Heart left ventricle (tissue), 13 donors: ENCODE results near the gene PPHLN1.

Experiments used
- CTCF ChIP-seq, 12 donors: fragments of 200-600 bp; sonication (generic) in 4 of 12; IDR thresholded peaks; one replicate each; pipeline versions ENCODE4 v1.5.0 to v1.8.0; 2018 to 2022; ENCODE audit warnings: antibody characterized with exemption in 12 of 12, mild to moderate bottlenecking in 5 of 12
- POLR2A ChIP-seq, 2 donors: fragments of 450-650 bp; IDR thresholded peaks; one replicate each; pipeline ENCODE4 v1.6.1; 2017; ENCODE audit warnings: antibody characterized with exemption in 2 of 2, mild to moderate bottlenecking in 2 of 2, moderate library complexity in 2 of 2
- donor health status: ischemic (EF 13 %, LVEDD 7.1; RV severe dilation, severe dysfunction).
- donor health status: DM: no; HTN: yes; CAD: no.
- donor health status: DM: no; HTN: no; CAD: no.
- donor health status: ischemic (EF 25% LVEDD 6.9; RV normal size, moderate dysfunction).
- donor health status: ischemic (EF 25% LVEDD 5.7; RV mildly dilated, moderate dysfunction).
- donor health status: ischemic (EF 35%, LVEDD 5.7; RV mildly dilated, moderate dysfunction).
- donor health status: nonischemic (EF 11% LVEDD 7.7; RV severe dilation, severe dysfunction).
- donor health status: DM: yes; HTN: yes; CAD: no.
- donor health status: PGD.
- donor health status: ischemic (EF 29% LVEDD 5.4; RV normal size, mild dysfunction).
- donor health status: nonischemic (EF 23%, LVEDD 6.1; RV moderate dilation, normal function).

- TF ChIP-seq CTCF (IDR thresholded peaks at IDR 0.05) (no peak), POLR2A (IDR thresholded peaks at IDR 0.05) (no peak)
These were observed 41.1 kb upstream of the PPHLN1 start for GRCh38 chr12:42284876-42285275.
